Fibroblast of upper back skin (primary cell): ENCODE measurements around the gene BACE2.
A peak's percentile ranks its signal among the peaks of the same experiment; 100 is the strongest.

Experiments
- DNase-seq: peaks from one replicate; pipeline ENCODE4 v3.0.0-alpha.2; 2013

The BACE2 gene

DNA sequence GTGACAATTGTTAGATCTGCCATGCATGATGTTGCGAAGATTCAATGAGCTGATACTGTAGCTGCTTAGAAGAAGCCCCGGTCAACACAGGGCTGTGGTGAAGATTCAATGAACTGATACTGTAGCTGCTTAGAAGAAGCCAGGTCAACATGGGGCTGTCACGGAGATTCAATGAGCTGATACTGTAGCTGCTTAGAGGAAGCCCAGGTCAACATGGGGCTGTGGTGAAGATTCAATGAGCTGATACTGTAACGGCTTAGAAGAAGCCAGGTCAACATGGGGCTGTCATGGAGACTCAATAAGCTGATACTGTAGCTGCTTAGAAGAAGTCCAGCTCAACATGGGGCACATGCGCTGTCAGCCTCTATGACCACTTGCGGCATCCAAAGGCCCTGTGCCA, 18.8 kb upstream of the BACE2 start:
- no peak for DNase-seq

DNA sequence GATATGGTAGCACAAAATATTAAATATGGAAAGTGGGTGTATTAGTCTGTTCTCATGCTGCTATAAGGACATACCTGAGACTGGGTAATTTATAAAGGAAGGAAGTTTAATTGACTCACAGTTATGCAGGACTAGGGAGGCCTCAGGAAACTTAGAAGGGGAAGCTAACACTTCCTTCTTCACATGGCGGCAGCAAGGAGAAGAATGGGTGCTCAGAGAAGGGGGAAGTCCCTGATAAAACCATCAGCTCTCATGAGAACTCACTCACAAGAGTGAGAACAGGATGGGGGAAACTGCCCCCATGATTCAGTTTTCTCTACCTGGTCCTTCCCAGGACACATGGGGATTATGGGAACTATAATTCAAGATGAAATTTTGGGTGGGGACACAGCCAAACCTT, 15.8 kb upstream of the BACE2 start:
- no peak for DNase-seq

DNA sequence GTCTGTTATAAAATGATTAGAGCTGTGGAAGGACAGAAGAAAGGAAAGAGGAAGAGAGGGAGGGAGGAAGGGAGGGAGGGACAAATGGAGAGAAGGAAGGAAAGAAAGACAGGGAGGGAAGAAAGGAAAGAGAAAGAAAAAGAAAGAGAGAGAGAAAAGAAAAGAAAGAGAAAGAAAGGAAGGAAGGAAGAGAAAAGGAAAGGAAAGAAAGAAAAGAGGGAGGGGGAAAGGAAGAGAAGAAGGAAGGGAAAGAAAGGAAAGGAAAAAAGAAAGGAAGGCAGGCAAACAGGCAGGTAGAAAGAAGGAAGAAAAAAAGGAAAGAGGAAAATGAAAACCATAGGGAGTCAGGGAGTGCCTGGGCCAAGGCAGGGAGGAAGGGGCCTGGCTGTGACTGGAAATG, 14.5 kb upstream of the BACE2 start:
- no peak for DNase-seq

DNA sequence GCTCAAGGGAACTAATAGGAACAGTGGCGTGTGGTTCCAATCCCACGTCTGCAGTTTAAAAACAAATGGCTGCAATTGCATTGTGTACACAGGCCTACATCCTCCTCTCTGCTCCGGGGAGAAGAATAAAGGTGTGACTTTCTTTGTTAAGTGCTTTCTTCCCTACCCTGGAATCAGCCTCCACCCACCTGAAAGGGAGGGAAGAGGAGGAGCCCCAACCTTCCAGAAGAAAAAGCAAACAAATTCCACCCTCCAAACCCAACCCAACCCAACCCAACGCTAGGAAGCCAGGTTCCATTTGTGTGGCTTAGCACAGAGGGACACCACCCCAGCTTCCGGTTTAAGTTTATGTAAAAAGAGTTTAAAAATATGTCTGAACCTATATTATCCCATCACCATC, 11.8 kb upstream of the BACE2 start:
- no peak for DNase-seq

DNA sequence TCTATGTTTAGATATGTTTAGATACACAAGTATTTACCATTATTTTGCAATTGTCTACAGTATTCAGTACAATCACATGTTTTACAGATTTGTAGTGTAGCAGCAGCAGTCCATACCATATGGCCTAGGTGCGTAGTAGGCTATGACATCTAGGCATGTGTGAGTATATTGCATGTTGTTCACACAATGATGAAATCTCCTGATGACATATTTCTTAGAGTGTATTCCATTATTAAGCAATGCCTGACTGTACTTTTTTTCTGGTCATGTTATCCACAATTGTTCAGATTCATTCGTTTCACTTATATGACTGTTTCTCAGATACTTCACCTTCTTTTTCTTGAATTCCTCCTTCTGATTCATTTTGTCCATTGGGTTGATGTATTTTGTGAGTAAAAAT, 9.9 kb upstream of the BACE2 start:
- DNase-seq: no peak

DNA sequence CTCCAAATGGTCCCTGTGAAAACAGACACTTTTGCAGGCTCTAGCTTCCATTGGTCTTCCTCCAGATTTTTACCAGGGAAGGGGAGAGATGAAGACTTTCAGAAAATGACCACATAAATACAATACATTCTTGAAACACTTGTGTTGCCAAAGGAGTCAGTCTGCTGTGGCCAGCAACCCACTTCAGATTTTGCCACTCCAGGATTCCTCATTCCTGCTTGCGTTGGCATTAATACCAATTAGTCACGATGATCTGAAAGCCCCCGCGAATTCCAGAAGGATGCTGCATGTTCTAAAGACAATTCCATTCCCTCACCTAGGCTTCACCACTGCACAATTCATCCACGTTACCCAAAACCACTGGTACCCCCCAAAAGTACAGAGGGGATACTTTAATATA, 7.9 kb upstream of the BACE2 start:
- DNase-seq: no peak

DNA sequence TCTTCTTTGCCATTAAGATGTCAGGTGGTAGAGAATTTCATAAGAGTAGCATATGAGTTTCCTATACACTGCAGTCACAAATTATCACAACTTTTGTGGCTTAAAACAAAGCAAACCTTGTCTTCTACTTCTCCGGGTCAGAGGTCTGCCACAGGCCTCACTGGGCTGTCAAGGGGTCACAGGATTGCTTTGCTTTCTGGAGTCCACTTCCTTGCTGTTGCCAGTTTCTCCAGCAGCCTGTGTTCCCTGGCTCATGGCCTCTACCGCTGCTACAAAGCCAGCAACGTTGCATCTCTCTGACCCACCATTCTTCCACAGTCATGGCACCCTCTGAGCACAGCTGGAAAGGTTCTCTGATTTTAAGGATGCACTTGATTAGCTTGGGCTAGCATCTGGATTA, 6.5 kb upstream of the BACE2 start:
- no peak for DNase-seq

DNA sequence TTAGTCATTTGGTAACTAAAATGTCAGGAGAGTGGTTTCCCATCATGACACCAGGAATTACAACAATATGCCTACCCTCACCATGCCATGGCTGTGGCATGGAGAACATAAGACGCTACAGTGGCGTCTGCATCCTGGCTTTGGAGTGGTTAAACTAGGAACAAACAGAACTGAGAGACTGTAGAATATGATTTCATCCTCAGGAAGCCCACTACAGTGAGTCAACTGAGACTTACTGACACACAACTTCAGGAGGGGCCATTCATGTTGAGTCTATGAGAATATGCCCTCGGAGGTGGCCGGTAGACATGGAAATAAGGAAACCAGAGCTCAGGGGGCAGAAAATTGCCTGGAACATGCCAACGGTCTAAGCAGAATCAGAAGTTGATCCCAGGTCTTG, 5.9 kb upstream of the BACE2 start:
- DNase-seq: no peak

DNA sequence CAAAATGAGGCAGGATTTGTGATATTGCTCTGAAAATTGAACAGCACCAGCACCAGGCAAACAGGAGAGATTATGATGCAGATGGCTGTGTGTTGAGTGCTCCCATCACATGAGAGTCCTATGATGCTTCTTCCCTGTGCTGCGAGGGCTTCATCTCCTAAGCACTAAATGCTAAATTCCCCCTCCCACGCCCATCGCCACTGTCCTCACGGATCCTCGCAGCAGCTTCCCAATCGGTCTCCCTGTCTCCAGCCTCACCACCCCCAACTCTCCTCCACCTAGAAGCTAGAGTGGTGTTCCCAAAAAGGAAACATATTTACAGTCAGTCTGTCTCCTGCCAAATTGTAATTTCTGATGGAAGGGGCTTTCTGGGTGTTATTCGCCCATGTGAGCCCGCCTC, 4.9 kb upstream of the BACE2 start:
- DNase-seq: no peak

DNA sequence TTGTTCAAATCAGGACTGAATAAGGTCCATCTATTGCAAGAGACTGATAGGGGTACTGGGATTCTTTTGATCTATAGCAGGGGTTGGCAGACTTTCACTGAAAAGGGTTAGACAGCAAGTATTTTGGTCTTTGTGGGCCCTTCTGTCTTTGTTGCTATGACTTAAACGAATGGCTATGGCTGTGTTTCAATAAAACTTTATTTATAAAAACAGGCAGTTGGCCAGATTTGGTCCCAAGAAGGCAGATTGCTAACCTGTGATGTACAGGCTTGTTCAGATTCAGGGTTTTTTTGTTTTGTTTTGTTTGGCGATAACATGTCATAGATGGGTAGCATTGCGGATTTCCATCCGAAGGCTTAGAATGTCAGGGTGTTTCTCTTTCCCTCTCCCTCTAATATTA, 3.9 kb upstream of the BACE2 start:
- no peak for DNase-seq

DNA sequence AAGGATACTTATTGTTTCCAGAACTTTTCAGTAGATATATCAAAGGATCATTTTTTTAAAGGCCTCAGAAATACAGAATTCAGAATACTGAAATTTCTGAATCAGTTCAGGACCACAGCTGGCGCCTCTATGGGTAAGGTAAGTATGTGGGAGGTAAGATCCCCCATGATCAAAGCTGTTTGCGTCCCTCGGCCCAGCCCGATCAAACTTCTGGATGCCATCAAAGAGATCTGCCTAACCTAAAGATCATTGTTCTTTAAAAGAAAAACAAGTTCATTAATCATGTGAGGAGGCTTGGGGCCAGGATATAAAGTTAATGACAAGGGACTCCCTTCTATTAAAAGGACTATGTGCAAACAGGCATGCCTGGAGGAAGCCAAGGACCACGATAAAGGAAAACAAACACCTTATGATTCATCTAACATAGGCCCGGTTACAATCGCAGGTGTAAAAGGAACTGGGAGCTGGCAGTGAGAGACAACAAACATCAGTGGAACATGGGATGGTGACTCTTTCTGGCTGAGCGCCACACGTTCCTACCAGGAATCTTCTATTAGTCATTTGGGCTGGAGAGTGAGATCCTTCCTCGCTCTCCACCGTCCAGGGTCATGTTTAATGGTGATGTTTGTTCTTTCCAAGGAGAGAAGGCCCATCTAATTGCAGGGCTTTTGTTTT, 2.8 kb upstream of the BACE2 start:
- DNase-seq: peak; percentile 38

DNA sequence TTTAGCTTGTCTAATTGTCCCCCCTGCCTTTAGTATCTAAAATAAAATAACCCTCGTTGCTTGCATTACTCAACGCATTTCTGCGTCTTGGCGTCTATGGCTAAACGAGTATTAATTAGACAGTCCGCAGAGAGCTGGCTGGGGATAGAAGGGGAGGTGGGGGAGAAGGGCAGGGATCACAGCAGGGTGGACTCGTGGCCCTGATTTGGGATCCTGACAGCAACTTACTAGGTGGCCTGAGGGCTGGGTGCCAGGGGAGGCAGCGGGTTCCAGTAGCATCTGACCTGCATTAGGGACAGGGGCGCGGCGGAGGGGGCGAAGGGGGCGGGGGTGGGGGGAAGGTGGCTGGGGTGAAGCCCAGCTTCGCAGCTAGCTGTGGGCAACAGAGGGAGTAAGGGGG, 1.1 kb upstream of the BACE2 start:
- DNase-seq: no peak

DNA sequence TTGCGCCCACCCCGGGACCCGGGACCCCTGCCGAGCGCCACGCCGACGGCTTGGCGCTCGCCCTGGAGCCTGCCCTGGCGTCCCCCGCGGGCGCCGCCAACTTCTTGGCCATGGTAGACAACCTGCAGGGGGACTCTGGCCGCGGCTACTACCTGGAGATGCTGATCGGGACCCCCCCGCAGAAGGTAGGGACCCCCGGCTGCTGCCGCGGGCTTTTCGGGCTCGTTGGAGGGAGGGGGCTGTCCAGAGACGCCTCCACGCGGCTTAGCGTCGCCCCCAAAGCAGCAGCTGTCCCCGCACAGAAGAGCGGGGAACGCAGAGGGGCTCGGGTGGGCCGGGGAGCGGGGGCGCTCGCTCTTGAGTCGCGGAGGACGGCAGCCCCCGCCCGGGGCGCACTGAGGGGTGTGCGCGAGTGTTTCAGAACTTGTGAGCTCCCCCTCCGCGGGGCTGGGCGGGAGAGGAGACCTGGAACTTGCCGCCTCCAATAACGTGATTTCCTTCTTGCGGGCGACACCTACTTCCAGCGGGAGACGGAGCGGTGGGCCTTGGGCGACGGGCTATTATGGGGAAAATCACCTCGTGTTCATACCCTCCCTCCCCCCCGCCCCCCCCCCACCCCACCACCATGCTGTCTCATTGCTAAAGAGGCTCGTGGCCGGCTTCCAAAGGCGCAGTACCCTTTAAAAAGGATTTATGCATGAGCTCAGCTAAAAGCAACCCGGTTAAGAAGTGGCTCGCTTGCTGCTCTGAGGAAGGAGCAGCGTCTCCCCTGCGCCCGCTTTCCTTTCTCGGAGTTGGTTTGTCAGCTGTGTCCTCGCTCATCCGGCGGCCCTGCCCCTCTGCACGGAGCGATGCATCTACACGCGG, 664 bp downstream of the BACE2 start:
- DNase-seq: peak; percentile 63

DNA sequence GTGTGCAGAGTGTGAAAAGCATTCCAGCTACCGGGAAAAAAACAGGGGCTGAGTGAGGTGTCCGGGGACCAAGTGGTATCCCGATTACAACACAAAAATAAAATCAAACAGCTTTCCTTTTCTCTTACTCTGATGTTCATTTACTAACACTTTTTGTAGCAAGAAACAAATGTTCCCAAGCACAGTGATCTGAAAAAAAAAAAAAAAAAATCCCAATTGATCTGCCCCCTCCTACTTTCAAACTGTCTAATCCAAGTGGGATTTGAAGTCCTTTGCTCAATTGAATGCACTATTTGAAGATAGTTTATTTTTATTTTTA, 1.3 kb downstream of the BACE2 start:
- no peak for DNase-seq

DNA sequence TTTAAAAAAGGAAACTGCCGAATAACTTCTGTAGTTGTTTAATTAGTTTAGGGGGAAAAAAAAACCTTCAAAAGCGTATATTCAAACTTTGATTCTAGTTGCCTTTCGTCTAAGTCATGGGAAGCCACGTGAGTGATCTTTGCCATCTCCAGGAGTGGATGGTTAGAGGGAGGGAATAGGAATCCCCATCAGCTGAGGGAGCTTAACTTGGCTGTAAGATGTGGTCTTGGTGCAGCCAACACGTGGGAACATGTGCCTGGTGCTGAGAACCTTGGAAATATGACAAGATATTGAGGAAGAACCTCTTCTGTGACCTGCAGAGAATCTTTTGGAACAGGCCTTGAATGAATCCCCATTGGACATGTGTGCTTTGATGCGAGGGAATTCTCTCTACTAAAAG, 1.7 kb downstream of the BACE2 start:
- DNase-seq: no peak

DNA sequence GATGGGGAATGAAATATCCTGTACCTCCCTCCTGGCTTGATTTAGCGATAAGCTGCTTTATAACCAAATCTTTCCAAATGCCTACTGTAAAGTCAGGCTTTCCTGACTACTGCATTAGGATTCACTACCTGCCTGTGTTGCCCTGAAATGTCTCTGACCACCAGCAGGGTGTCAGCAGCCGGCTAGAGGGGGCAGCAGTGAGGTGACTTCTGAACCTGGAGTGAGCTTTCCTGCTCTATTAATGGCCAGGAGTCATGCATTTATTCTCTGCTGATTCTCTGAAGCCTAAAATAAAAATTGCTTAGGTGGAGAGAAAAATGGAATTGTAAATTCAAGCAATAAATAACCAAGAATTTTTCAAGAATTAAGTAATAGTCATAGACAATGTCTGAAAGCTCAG, 2.5 kb downstream of the BACE2 start:
- DNase-seq: peak; percentile 29

DNA sequence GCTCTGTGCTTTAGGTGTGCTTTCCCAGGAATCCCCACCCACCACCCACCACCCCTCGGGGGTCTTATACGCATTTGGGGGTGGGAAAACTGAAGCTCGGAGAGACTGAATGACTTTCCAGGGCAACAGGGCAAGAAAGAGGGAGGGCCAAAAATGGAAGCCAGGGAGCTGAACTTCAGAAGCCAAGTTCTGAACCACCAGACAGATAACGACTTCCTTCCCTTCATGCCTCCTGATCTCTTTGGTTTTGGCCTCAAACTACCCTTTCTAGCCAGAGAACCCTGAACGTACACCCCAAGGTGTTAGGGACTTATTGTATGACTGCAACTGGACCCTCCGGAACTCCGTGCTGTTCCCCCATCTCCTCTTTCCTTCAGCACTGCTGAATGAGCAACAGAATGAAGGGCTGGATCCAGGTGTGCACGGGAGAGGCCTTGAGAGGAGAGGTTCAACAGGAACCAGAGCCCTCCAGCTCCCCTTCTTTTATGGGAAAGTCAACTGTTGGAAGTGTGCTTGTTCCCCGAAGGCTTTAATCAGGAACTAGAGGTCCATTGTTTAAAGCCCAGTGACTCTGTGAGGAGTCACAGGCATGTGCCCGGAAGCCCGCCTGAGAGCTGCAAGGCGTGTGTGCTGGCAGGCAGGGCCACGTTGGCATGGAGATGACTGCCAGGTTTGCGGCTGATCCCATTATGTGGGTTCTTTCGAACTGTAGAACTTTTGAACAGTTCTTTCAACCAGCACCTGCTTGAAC, 3.1 kb downstream of the BACE2 start:
- no peak for DNase-seq

DNA sequence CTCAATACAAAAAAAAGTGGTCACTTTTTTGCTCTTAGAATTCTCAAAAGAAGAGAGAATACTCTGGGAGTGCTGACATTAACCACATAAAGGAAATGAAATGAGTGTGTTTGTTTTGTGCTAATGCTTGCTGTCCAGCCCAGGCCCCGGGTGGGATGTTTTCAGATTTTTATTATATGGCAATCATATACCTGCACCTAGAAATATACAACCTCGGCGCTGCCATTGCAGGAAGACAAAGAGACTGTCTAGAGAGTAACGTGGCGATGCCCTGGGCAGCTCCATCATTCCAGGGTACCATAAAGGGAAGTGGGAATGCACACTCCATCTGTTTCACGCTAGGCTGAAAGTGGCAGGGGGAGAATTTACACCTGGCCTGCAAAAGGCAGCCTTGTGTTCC, 7.1 kb downstream of the BACE2 start:
- no peak for DNase-seq

DNA sequence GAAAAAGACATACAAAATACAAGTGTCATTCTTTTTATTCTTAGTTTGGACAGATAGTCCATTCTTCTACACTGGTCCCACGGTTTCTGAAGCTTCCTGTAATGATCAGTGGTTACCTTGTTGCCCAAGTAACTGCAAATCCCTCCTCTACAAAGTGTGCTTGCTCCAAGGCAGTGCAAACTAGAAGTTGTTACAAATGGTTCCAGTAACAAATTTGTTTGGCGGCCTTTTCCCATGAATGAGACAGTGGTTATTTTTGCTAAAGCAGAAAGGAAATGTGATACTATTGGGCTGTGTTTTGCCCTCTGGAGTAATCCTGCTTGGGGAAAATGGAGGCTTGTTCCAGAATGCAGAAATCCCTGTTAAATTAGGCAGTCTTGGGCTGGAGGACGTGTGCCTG, 8.9 kb downstream of the BACE2 start:
- DNase-seq: no peak

DNA sequence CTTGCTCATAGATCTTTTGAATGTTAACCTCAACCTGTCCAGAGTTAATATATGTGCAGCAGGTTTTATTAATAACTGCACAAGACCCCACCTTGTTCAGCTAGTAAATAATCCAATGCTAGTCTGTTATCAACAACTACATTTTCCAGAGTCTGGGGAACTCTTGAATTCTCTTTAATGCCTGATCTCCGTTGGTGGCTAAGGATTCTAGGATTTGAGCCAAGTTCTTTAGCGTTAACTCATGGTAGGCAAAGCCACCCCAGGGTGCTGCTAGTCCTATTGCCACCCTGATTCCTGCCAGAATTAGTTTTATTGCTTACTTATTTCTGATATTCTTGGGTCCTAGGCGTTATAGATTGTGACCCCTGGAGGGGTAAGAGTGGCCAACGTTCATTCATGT, 12.8 kb downstream of the BACE2 start:
- no peak for DNase-seq

DNA sequence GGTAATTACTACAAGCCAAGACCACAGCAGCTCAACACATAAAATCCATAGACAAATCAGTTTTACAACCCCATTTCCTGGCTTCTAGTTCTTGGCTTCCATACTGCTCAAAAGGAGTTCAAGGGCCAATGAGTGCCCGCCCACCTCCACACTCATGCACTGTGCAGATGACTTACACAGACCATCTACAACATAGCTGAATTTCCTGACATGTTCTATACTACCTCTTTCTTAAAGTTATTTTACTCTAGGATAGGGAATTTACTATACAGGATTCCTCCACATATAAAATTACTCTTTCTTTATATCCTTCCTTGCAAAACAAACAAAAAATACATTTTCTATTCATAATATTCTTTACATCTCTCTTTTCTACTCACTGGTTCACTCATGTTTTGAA, 14.6 kb downstream of the BACE2 start:
- no peak for DNase-seq

DNA sequence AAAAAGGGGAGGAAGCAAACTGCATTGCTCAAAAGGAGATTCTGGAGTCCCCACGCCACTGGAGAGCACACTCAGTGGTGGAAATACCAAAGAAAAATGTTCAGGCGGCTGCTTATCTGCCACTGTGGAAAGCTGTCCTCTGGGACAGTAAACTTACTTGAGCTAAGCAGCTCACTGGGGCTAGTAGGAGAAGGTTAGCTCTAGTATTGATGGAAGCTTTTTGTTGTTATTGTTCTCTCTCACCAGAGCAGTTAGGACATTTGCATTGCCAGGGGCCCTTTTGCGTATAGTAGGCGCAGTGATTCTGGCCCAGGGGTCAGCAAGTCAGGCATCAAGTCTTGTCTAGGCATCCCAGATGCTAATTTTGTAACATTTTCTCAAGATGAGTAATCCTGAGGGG, 15.6 kb downstream of the BACE2 start:
- no peak for DNase-seq

DNA sequence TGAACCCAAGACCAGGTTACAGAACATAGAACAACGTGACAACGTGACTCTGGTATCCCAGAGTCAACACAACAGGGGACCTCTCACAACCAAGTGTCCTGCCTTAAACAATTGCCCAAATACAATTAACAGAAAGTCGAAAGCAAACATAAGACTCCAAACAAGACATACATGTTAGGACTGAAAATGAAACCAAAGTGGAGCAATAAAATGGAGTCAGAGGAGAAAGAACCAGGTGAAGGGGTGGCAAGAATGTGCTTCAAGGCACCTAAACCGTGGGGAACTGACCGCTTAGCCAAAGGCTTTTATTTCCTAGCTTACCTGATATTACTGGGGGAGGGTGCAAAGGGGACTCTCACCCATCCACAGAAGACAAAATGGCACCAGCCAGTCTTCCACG, 17.8 kb downstream of the BACE2 start:
- DNase-seq: no peak
